Upper lobe of right lung (tissue), 1 donor: Measurements from ENCODE around the gene TBL1Y. TPM values are rescaled to one million over a fixed set of nuclear protein-coding genes. Genes with fewer than 3 reads are reported as not detected.

Experiments
- ATAC-seq: fragments of 200-7000 bp; cut with Tn5 transposase; one replicate; pipeline ENCODE4 v1.9.1; 2020; ENCODE audit warnings: mild to moderate bottlenecking, moderate library complexity
- DNase-seq: peaks from one replicate; pipeline ENCODE4 v3.0.0-alpha.2; 2020
- H3K27ac ChIP-seq: fragments of 200-600 bp; one replicate; pipeline ENCODE4 v1.8.0; 2022
- H3K27me3 ChIP-seq: fragments of 200-600 bp; one replicate; pipeline ENCODE4 v1.8.0; 2022; ENCODE audit warnings: mild to moderate bottlenecking
- H3K36me3 ChIP-seq: fragments of 200-600 bp; one replicate; pipeline ENCODE4 v1.8.0; 2022
- H3K4me1 ChIP-seq: fragments of 200-600 bp; one replicate; pipeline ENCODE4 v1.8.0; 2022
- H3K4me3 ChIP-seq: fragments of 200-600 bp; one replicate; pipeline ENCODE4 v1.8.0; 2022; ENCODE audit warnings: mild to moderate bottlenecking
- H3K9me3 ChIP-seq: fragments of 200-600 bp; one replicate; pipeline ENCODE4 v1.8.0; 2022
- CTCF ChIP-seq: fragments of 200-600 bp; IDR thresholded peaks from one replicate; pipeline ENCODE4 v1.8.0; 2022; ENCODE audit warnings: antibody characterized with exemption
- intact Hi-C: fragments of 100-400 bp; cut with DNase I; formaldehyde crosslinking; loops from one replicate; pipeline ENCODE4 v1.11.0; 2022
- total RNA-seq: library from RNA; stranded (reverse); fragmentation: NEBNext Ultra II Directional; extraction: Animal tissue kit (Norgen Biotek cat#: 25700); gene quantifications from one replicate; pipeline ENCODE4 v1.2.1, GENCODE V29; 2021
- donor health status: DM: no; HTN: yes; CAD: no; lungs with severe emphysema.

Gene TBL1Y
- total RNA-seq, 1 donor from 2014 or later, result 2.1 TPM

GRCh38 chrY:7110086-7110485 is 199.6 kb downstream of the TBL1Y start:
- DNase-seq (no peak), ATAC-seq (no peak)
- Histone ChIP-seq H3K27me3 (no peaks in the 10 kb centered on the region), H3K9me3 (no peaks in the 10 kb centered on the region), H3K4me1 (no peaks in the 10 kb centered on the region), H3K27ac (no peak overlapping the region), H3K36me3 (no peaks in the 10 kb centered on the region), H3K4me3 (no peak overlapping the region)
- intact Hi-C loops, result no loop called here
- no peak for TF ChIP-seq CTCF

GRCh38 chrY:7115871-7116270 is 205.4 kb downstream of the TBL1Y start:
- no peak overlapping the region for H3K4me3 ChIP-seq
- no peaks in the 10 kb centered on the region for H3K4me1 ChIP-seq
- intact Hi-C loops, result no loop called here
- no peak overlapping the region for H3K27ac ChIP-seq
- no peak for ATAC-seq
- H3K36me3 ChIP-seq, result no peaks in the 10 kb centered on the region
- DNase-seq, result no peak
- no peak for TF ChIP-seq CTCF
- no peaks in the 10 kb centered on the region for H3K9me3 ChIP-seq
- H3K27me3 ChIP-seq, result no peaks in the 10 kb centered on the region

- no peaks in the 10 kb centered on the region for H3K36me3 ChIP-seq
- DNase-seq, result no peak
- TF ChIP-seq CTCF, result no peak
- ATAC-seq, result no peak
- intact Hi-C loops, result no loop called here
- H3K9me3 ChIP-seq, result no peaks in the 10 kb centered on the region
- H3K4me3 ChIP-seq, result no peak overlapping the region
- no peaks in the 10 kb centered on the region for H3K4me1 ChIP-seq
- H3K27me3 ChIP-seq, result no peaks in the 10 kb centered on the region
- H3K27ac ChIP-seq, result no peak overlapping the region
Measured at GRCh38 chrY:7122202-7122601, 211.7 kb downstream of the TBL1Y start.

- ATAC-seq, result no peak
- intact Hi-C loops, result no loop called here
- H3K9me3 ChIP-seq, result no peaks in the 10 kb centered on the region
- H3K4me3 ChIP-seq, result no peak overlapping the region
- H3K27me3 ChIP-seq, result no peaks in the 10 kb centered on the region
- no peaks in the 10 kb centered on the region for H3K4me1 ChIP-seq
- no peak for TF ChIP-seq CTCF
- no peak for DNase-seq
- H3K36me3 ChIP-seq, result no peaks in the 10 kb centered on the region
- no peak overlapping the region for H3K27ac ChIP-seq
Measured at GRCh38 chrY:7125136-7126056, 214.9 kb downstream of the TBL1Y start.

DNA sequence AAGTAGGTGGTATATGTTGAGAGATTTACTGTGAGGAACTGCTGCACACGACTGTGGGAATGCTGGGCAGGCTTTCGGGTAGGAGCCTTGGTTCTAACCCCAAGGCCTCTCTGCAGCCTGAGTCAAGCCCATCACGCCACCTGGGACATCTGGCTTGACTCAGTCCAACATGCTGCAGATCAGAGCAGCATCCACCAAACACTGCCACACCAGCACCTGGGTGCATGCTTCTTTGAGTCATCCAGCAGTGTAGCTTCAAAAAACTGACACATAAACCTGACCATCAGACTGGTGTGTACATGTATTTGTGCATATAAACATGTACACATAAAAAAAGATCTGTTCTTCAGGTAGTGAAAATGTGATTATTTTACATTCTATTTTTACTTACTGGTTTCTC is 217.7 kb downstream of the TBL1Y start:
- no peaks in the 10 kb centered on the region for H3K4me1 ChIP-seq
- no peak overlapping the region for H3K4me3 ChIP-seq
- no peak for ATAC-seq
- H3K27me3 ChIP-seq, result no peaks in the 10 kb centered on the region
- TF ChIP-seq CTCF, result no peak
- no peak overlapping the region for H3K27ac ChIP-seq
- intact Hi-C loops, result no loop called here
- H3K9me3 ChIP-seq, result no peaks in the 10 kb centered on the region
- H3K36me3 ChIP-seq, result no peaks in the 10 kb centered on the region
- no peak for DNase-seq

Other genes with a start within 250 kb of the TBL1Y start
- not detected for gene AMELY, start 1.1 kb downstream of the TBL1Y start, total RNA-seq